Liver (tissue), 9 donors: ENCODE data around the gene KRT6B. TPM values are rescaled to one million over a fixed set of nuclear protein-coding genes. Genes with fewer than 3 reads are reported as not detected.

ENCODE experiments used
- DNase-seq: peaks from one replicate; pipeline ENCODE4 v3.0.0-alpha.2; 2017; ENCODE audit warnings: low spot score
- H3K27ac ChIP-seq, 2 donors: one replicate each; pipeline ENCODE4 v1.7.0; 2013; ENCODE audit warnings: inconsistent platforms in 2 of 2, low read length in 2 of 2, control low read depth in 1 of 2, low read depth in 1 of 2, mild to moderate bottlenecking in 1 of 2
- H3K27me3 ChIP-seq, 4 donors: one replicate each; pipeline versions ENCODE4 v1.6.1 to v1.7.0; 2013; ENCODE audit warnings: low read length in 3 of 4, inconsistent platforms in 1 of 4, mild to moderate bottlenecking in 1 of 4, moderate library complexity in 1 of 4; ENCODE audit not compliant: control insufficient read depth in 4 of 4, insufficient read depth in 4 of 4
- H3K36me3 ChIP-seq, 4 donors: one replicate each; pipeline versions ENCODE4 v1.6.1 to v1.7.0; 2013; ENCODE audit warnings: low read length in 3 of 4, mild to moderate bottlenecking in 3 of 4, low read depth in 1 of 4, moderate library complexity in 1 of 4; ENCODE audit not compliant: control insufficient read depth in 4 of 4, insufficient read depth in 3 of 4
- H3K4me1 ChIP-seq, 4 donors: one replicate each; pipeline versions ENCODE4 v1.6.1 to v1.7.0; 2013; ENCODE audit warnings: low read length in 3 of 4, mild to moderate bottlenecking in 3 of 4, moderate library complexity in 1 of 4; ENCODE audit not compliant: control insufficient read depth in 4 of 4, insufficient read depth in 4 of 4
- H3K4me3 ChIP-seq, 3 donors: one replicate each; pipeline versions ENCODE4 v1.6.1 to v1.7.0; 2013; ENCODE audit warnings: low read length in 3 of 3, control low read depth in 1 of 3, low read depth in 1 of 3, mild to moderate bottlenecking in 1 of 3
- H3K9ac ChIP-seq, 2 donors: one replicate each; pipeline ENCODE4 v1.7.0; 2013; ENCODE audit warnings: low read length in 2 of 2, mild to moderate bottlenecking in 2 of 2, moderate library complexity in 2 of 2, control low read depth in 1 of 2, low read depth in 1 of 2
- H3K9me3 ChIP-seq, 4 donors: one replicate each; pipeline versions ENCODE4 v1.6.1 to v1.7.0; 2013; ENCODE audit warnings: low read length in 3 of 4; ENCODE audit not compliant: control insufficient read depth in 4 of 4
- FOXA1 ChIP-seq: IDR thresholded peaks from 2 replicates; pipeline ENCODE4 v1.6.1; 2016; ENCODE audit warnings: antibody characterized with exemption
- FOXA2 ChIP-seq: IDR thresholded peaks from 2 replicates; pipeline ENCODE4 v1.6.1; 2016; ENCODE audit warnings: antibody characterized with exemption
- GABPA ChIP-seq, 2 donors: IDR thresholded peaks in 1 of 2; conservative IDR thresholded peaks in 1 of 2; 2 replicates each; pipeline ENCODE4 v1.6.1; 2016; ENCODE audit warnings: antibody characterized with exemption in 2 of 2, mild to moderate bottlenecking in 1 of 2, moderate library complexity in 1 of 2
- HNF4A ChIP-seq, 2 donors: conservative IDR thresholded peaks; 2 replicates each; pipeline ENCODE4 v1.6.1; 2016; ENCODE audit warnings: antibody characterized with exemption in 2 of 2, mild to moderate bottlenecking in 2 of 2
- HNF4G ChIP-seq: IDR thresholded peaks from 2 replicates; pipeline ENCODE4 v1.6.1; 2016; ENCODE audit warnings: antibody characterized with exemption
- JUND ChIP-seq, 2 donors: IDR thresholded peaks; 2 replicates each; pipeline ENCODE4 v1.6.1; 2016; ENCODE audit warnings: antibody characterized with exemption in 2 of 2
- NR2F2 ChIP-seq: IDR thresholded peaks from 2 replicates; pipeline ENCODE4 v1.6.1; 2016; ENCODE audit warnings: antibody characterized with exemption
- RAD21 ChIP-seq, 2 donors: IDR thresholded peaks; 2 replicates each; pipeline ENCODE4 v1.6.1; 2016; ENCODE audit warnings: antibody characterized with exemption in 2 of 2, mild to moderate bottlenecking in 2 of 2
- SP1 ChIP-seq: IDR thresholded peaks from 2 replicates; pipeline ENCODE4 v1.6.1; 2018; ENCODE audit warnings: antibody characterized with exemption, mild to moderate bottlenecking
- TAF1 ChIP-seq: conservative IDR thresholded peaks from 2 replicates; pipeline ENCODE4 v1.6.1; 2016; ENCODE audit warnings: antibody characterized with exemption, mild to moderate bottlenecking
- YY1 ChIP-seq: IDR thresholded peaks from 2 replicates; pipeline ENCODE4 v1.6.1; 2016; ENCODE audit warnings: antibody characterized with exemption, mild to moderate bottlenecking
- WGBS: extraction: QIAGEN DNeasy Blood & Tissue Kit; methylation state at CpG from one replicate; pipeline ENCODE4 v1.1.7; 2013; 5-methylcytosine and 5-hydroxymethylcytosine counted together
- polyA plus RNA-seq, 2 donors: library from polyadenylated mRNA; stranded (reverse) in 1 of 2; unstranded in 1 of 2; fragments of 200-250 nt in 1 of 2; fragments of >200 nt in 1 of 2; fragmentation: Nextera tagmentation in 1 of 2; extraction: Ambion mirVana in 1 of 2; gene quantifications; one replicate each; pipeline versions ENCODE4 v1.2.1 to v1.2.3, GENCODE V29; 2013 to 2015
- total RNA-seq, 2 donors: library from RNA; depleted of rRNA; stranded (reverse); fragments of >200 nt; gene quantifications; one replicate each; pipeline ENCODE4 v1.2.3, GENCODE V29; 2014
- TF ChIP-seq, protein P1 (sequence below): fragments of 150-350 bp; IDR thresholded peaks from 2 replicates; pipeline ENCODE4 v1.5.1; 2017; ENCODE audit warnings: improper control_type of control experiment, low read depth, low read length; ENCODE audit not compliant: missing input control
- TF ChIP-seq, protein P2 (sequence below): IDR thresholded peaks from 2 replicates; pipeline ENCODE4 v1.6.1; 2016; ENCODE audit warnings: antibody characterized with exemption
- TF ChIP-seq, protein P3 (sequence below): IDR thresholded peaks from 2 replicates; pipeline ENCODE4 v1.6.1; 2016; ENCODE audit warnings: antibody characterized with exemption, mild to moderate bottlenecking
- donor health status: healthy.
- donor health status: healthy.
- donor health status: healthy.
- donor health status: healthy.
- donor health status: healthy.

The KRT6B gene
- total and polyA plus RNA-seq, 4 donors: 0.23 TPM; not detected in 3

DNA sequence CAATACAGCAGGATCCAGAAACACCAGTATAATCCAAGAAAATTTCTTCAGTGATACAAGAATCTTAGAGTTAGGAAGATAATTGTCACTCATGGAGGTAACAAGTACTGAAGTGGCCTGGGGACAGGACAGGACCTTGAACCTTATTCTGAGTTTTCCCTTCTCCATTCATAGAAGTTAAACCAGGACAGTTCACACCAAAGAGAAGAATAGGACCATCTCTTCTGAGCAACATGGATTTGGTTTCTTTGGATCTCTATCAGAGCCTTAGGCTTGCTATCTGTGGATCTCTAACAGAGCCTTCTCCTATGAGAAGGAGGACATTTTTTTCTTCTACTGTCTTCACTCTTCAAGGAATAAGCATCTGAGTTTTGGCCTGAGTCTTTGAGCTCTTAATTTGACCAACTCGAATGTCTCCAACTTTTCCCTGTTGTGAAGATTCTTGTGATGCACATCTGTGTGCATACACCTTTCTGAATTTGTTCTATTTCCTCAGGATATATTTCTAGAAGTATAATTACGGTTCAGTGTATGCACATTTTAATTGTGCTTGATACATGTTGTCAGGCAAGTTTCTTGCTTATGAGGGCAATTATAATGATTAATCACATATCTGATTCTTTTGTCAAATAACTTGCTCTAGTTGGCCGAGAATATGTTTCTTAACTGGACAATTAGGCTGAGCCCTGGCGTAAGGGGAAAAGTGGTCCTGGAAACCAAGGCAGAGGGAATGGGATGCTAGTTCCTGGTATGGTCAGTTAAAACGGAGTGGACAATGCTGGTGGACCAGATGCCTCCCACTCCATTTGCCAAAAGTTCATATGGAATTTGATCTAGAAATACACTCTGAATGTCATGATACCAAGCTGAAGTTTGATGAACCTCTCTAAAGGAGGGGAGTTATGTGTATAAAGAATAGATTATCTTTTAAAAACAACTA is 34.5 kb upstream of the KRT6B start:
- Histone ChIP-seq H3K4me3 (no peak overlapping the region), H3K9me3 (peaks cover 0 to 5% (median 0%) of the 10 kb centered on the region in 4 donors), H3K27ac (no peak overlapping the region), H3K9ac (no peak overlapping the region), H3K4me1 (no peaks in the 10 kb centered on the region), H3K36me3 (no peaks in the 10 kb centered on the region), H3K27me3 (peaks cover 0 to 5% (median 0%) of the 10 kb centered on the region in 4 donors)
- no peak for DNase-seq
- WGBS: 86% methylated on average over 5 of the region's 5 CpGs
- TF ChIP-seq SP1 (no peak), RAD21 (IDR thresholded peaks at IDR 0.05) (no peak), TAF1 (no peak), JUND (IDR thresholded peaks at IDR 0.05) (no peak), HNF4A (conservative IDR thresholded peaks at IDR 0.05) (no peak), YY1 (no peak), FOXA2 (no peak), GABPA (IDR thresholded peaks at IDR 0.05 in 1 of 2, conservative IDR thresholded peaks at IDR 0.05 in 1 of 2) (no peak), HNF4G (no peak), NR2F2 (no peak), FOXA1 (no peak)
- TF ChIP-seq, protein P1, sequence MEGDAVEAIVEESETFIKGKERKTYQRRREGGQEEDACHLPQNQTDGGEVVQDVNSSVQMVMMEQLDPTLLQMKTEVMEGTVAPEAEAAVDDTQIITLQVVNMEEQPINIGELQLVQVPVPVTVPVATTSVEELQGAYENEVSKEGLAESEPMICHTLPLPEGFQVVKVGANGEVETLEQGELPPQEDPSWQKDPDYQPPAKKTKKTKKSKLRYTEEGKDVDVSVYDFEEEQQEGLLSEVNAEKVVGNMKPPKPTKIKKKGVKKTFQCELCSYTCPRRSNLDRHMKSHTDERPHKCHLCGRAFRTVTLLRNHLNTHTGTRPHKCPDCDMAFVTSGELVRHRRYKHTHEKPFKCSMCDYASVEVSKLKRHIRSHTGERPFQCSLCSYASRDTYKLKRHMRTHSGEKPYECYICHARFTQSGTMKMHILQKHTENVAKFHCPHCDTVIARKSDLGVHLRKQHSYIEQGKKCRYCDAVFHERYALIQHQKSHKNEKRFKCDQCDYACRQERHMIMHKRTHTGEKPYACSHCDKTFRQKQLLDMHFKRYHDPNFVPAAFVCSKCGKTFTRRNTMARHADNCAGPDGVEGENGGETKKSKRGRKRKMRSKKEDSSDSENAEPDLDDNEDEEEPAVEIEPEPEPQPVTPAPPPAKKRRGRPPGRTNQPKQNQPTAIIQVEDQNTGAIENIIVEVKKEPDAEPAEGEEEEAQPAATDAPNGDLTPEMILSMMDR: no peak
- TF ChIP-seq, protein P2, sequence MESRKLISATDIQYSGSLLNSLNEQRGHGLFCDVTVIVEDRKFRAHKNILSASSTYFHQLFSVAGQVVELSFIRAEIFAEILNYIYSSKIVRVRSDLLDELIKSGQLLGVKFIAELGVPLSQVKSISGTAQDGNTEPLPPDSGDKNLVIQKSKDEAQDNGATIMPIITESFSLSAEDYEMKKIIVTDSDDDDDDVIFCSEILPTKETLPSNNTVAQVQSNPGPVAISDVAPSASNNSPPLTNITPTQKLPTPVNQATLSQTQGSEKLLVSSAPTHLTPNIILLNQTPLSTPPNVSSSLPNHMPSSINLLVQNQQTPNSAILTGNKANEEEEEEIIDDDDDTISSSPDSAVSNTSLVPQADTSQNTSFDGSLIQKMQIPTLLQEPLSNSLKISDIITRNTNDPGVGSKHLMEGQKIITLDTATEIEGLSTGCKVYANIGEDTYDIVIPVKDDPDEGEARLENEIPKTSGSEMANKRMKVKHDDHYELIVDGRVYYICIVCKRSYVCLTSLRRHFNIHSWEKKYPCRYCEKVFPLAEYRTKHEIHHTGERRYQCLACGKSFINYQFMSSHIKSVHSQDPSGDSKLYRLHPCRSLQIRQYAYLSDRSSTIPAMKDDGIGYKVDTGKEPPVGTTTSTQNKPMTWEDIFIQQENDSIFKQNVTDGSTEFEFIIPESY: no peak
- TF ChIP-seq, protein P3, sequence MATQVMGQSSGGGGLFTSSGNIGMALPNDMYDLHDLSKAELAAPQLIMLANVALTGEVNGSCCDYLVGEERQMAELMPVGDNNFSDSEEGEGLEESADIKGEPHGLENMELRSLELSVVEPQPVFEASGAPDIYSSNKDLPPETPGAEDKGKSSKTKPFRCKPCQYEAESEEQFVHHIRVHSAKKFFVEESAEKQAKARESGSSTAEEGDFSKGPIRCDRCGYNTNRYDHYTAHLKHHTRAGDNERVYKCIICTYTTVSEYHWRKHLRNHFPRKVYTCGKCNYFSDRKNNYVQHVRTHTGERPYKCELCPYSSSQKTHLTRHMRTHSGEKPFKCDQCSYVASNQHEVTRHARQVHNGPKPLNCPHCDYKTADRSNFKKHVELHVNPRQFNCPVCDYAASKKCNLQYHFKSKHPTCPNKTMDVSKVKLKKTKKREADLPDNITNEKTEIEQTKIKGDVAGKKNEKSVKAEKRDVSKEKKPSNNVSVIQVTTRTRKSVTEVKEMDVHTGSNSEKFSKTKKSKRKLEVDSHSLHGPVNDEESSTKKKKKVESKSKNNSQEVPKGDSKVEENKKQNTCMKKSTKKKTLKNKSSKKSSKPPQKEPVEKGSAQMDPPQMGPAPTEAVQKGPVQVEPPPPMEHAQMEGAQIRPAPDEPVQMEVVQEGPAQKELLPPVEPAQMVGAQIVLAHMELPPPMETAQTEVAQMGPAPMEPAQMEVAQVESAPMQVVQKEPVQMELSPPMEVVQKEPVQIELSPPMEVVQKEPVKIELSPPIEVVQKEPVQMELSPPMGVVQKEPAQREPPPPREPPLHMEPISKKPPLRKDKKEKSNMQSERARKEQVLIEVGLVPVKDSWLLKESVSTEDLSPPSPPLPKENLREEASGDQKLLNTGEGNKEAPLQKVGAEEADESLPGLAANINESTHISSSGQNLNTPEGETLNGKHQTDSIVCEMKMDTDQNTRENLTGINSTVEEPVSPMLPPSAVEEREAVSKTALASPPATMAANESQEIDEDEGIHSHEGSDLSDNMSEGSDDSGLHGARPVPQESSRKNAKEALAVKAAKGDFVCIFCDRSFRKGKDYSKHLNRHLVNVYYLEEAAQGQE: no peak

DNA sequence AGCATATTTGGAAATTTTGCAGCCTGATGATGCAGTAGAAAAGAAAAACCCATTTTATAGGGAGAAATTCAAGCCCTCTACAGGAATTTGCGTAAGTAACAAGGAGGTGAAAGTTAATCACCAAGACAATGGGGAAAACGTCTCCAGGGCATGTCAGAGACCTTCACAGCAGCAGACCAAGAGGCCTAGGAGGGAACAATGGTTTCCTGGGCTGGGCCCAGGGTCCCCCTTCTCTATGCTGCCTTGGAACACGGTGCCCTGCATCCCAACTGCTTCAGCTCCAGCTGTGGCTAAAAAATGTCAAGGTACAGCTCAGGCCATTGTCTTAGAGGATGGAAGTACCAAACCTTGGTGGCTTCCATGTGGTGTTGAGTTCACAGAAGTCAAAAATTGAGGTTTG is 28.1 kb upstream of the KRT6B start:
- Histone ChIP-seq H3K27ac (no peak overlapping the region), H3K9ac (no peak overlapping the region), H3K27me3 (peaks cover 0 to 2% (median 0%) of the 10 kb centered on the region in 4 donors), H3K4me3 (no peak overlapping the region), H3K36me3 (no peaks in the 10 kb centered on the region), H3K4me1 (peaks cover 0 to 1% (median 0%) of the 10 kb centered on the region in 4 donors), H3K9me3 (peaks cover 0 to 5% (median 0%) of the 10 kb centered on the region in 4 donors)
- TF ChIP-seq HNF4G: no peak
- no peak for TF ChIP-seq YY1
- TF ChIP-seq, protein P1: no peak
- no peak for DNase-seq
- 72% methylated on average over 3 of the region's 3 CpGs for WGBS
